DOHH2 (cell line): ENCODE results near the gene YPEL1.
A peak's percentile ranks its signal among the peaks of the same experiment; 100 is the strongest.

Experiments used
- H3F3A ChIP-seq: fragments of 200-600 bp; sonication (generic), shearing (Covaris generic); 2 replicates; pipeline ENCODE4 v1.6.0; 2016; ENCODE audit warnings: antibody characterized with exemption, mild to moderate bottlenecking; ENCODE audit not compliant: control insufficient read depth, insufficient read depth
- H3K27ac ChIP-seq: fragments of 200-600 bp; sonication (generic); 2 replicates; pipeline ENCODE4 v1.5.1; 2014; ENCODE audit warnings: low read depth, mild to moderate bottlenecking, low read length, moderate library complexity
- H3K27me3 ChIP-seq: fragments of 200-600 bp; sonication (generic); 2 replicates; pipeline ENCODE4 v1.6.1; 2014; ENCODE audit warnings: mild to moderate bottlenecking, low read length, mixed read lengths; ENCODE audit not compliant: control insufficient read depth
- H3K36me3 ChIP-seq: fragments of 200-600 bp; sonication (generic); 2 replicates; pipeline ENCODE4 v1.6.1; 2014; ENCODE audit warnings: mild to moderate bottlenecking, low read length, moderate library complexity, mixed read lengths; ENCODE audit not compliant: control insufficient read depth
- H3K4me1 ChIP-seq: fragments of 200-600 bp; sonication (generic); 2 replicates; pipeline ENCODE4 v1.6.1; 2014; ENCODE audit warnings: mild to moderate bottlenecking, low read length, mixed read lengths; ENCODE audit not compliant: control insufficient read depth
- H3K4me2 ChIP-seq: fragments of 200-600 bp; sonication (generic); 2 replicates; pipeline ENCODE4 v1.6.0; 2014; ENCODE audit warnings: mild to moderate bottlenecking, low read length, moderate library complexity
- H3K4me3 ChIP-seq: fragments of 200-600 bp; sonication (generic); 2 replicates; pipeline ENCODE4 v1.5.1; 2014; ENCODE audit warnings: mild to moderate bottlenecking, low read length, mixed read lengths
- H3K79me2 ChIP-seq: fragments of 200-600 bp; sonication (generic); 2 replicates; pipeline ENCODE4 v1.6.1; 2014; ENCODE audit warnings: mild to moderate bottlenecking, low read length, mixed read lengths; ENCODE audit not compliant: control insufficient read depth
- H3K9me2 ChIP-seq: fragments of 200-600 bp; sonication (generic); replicated peaks from 2 replicates; pipeline ENCODE4 v1.6.1; 2014; ENCODE audit warnings: mild to moderate bottlenecking, low read length, mixed read lengths; ENCODE audit not compliant: control insufficient read depth
- H3K9me3 ChIP-seq: fragments of 200-600 bp; sonication (generic); 2 replicates; pipeline ENCODE4 v1.6.1; 2014; ENCODE audit warnings: antibody characterized with exemption, low read length, mixed read lengths; ENCODE audit not compliant: control insufficient read depth, insufficient read depth
- H4K20me1 ChIP-seq: fragments of 200-600 bp; sonication (generic); 2 replicates; pipeline ENCODE4 v1.6.0; 2014; ENCODE audit warnings: low read depth, mild to moderate bottlenecking, antibody characterized with exemption, low read length, moderate library complexity; ENCODE audit not compliant: control insufficient read depth, insufficient read depth
- CTCF ChIP-seq: fragments of 200-600 bp; sonication (generic); IDR thresholded peaks from one replicate; pipeline ENCODE4 v1.5.1; 2014; ENCODE audit warnings: antibody characterized with exemption, mild to moderate bottlenecking, low read depth, low read length; ENCODE audit not compliant: poor library complexity, severe bottlenecking
- EZH2phosphoT487 ChIP-seq: fragments of 200-600 bp; sonication (generic); IDR thresholded peaks from 2 replicates; pipeline ENCODE4 v1.6.1; 2017; ENCODE audit warnings: borderline replicate concordance, mild to moderate bottlenecking, antibody characterized with exemption, low read length, moderate library complexity, mixed read lengths

Gene YPEL1

GRCh38 chr22:21666786-21667185 is 68.8 kb downstream of the YPEL1 start:
- Histone ChIP-seq H3K4me3 (peak overlapping the region; percentile 90), H4K20me1 (no peaks in the 10 kb centered on the region), H3K79me2 (peaks cover 49% of the 10 kb centered on the region), H3K27ac (peak overlapping the region; percentile 71), H3K4me1 (peaks cover 55% of the 10 kb centered on the region), H3K9me3 (no peaks in the 10 kb centered on the region), H3K36me3 (peaks cover 25% of the 10 kb centered on the region), H3K9me2 (no peaks in the 10 kb centered on the region), H3F3A (peaks cover 10% of the 10 kb centered on the region), H3K27me3 (no peaks in the 10 kb centered on the region), H3K4me2 (peak overlapping the region; percentile 78)
- TF ChIP-seq EZH2phosphoT487 = no peak
- no peak for TF ChIP-seq CTCF

GRCh38 chr22:21665047-21665851 is 70.3 kb downstream of the YPEL1 start:
- Histone ChIP-seq H3K36me3 (peaks cover 9% of the 10 kb centered on the region), H3K79me2 (peaks cover 38% of the 10 kb centered on the region), H3K27ac (peak overlapping the region; percentile 71), H3K9me2 (no peaks in the 10 kb centered on the region), H3K27me3 (no peaks in the 10 kb centered on the region), H3K4me3 (peak overlapping the region; percentile 90), H4K20me1 (no peaks in the 10 kb centered on the region), H3K9me3 (no peaks in the 10 kb centered on the region), H3K4me2 (peak overlapping the region; percentile 78), H3F3A (peaks cover 2% of the 10 kb centered on the region; the same call in 1 of the 2 replicates), H3K4me1 (peaks cover 39% of the 10 kb centered on the region)
- TF ChIP-seq CTCF = no peak
- TF ChIP-seq EZH2phosphoT487 = no peak

GRCh38 chr22:21663738-21664137 is 71.9 kb downstream of the YPEL1 start:
- Histone ChIP-seq H3K27ac (no peak overlapping the region), H3F3A (no peaks in the 10 kb centered on the region), H3K9me3 (no peaks in the 10 kb centered on the region), H4K20me1 (no peaks in the 10 kb centered on the region), H3K4me2 (no peak overlapping the region), H3K9me2 (no peaks in the 10 kb centered on the region), H3K4me1 (peaks cover 28% of the 10 kb centered on the region), H3K4me3 (no peak overlapping the region), H3K79me2 (peaks cover 26% of the 10 kb centered on the region), H3K36me3 (0 out of 2 replicates have a peak, but pooled peaks cover 3% of the 10 kb centered on the region), H3K27me3 (no peaks in the 10 kb centered on the region)
- TF ChIP-seq EZH2phosphoT487 (no peak), CTCF (no peak)
